GM12878 (cell line): ENCODE results near the gene ARHGEF18. TPM values are rescaled to one million over a fixed set of nuclear protein-coding genes. Genes with fewer than 3 reads are reported as not detected.

Experiments used
- ATAC-seq: fragments of 200-7000 bp; cut with Tn5 transposase; 3 replicates; pipeline ENCODE4 v1.9.1; 2020; ENCODE audit warnings: mild to moderate bottlenecking, moderate library complexity
- BruUV-seq: library from RNA; stranded (reverse); fragments of 400-500 nt; replicated peaks from 2 replicates; lab custom pipeline; 2021; lab: Mats Ljungman, UMichigan
- CTCF ChIA-PET: fragments of 300-600 bp; sonication (Branson Sonifier 250); formaldehyde crosslinking; extraction: SDS; loops from one replicate; lab custom pipeline; 2021; ENCODE audit warnings: inconsistent platforms; lab: Yijun Ruan, JAX
- POLR2A ChIA-PET: fragments of 350-600 bp; formaldehyde crosslinking; extraction: SDS; loops from one replicate; lab custom pipeline; 2021; ENCODE audit warnings: inconsistent platforms; lab: Charles Lee
- RAD21 ChIA-PET: fragments of 300-600 bp; sonication (Branson Sonifier 250); formaldehyde crosslinking; loops from one replicate; lab custom pipeline; 2023; ENCODE audit warnings: antibody characterized with exemption; ENCODE audit not compliant: unreplicated experiment; lab: Charles Lee
- SMC1A ChIA-PET: fragments of 300-600 bp; sonication (Branson Sonifier 250); formaldehyde crosslinking; loops from one replicate; lab custom pipeline; 2023; ENCODE audit not compliant: unreplicated experiment, uncharacterized antibody; lab: Charles Lee
- DNase-seq: peaks from one replicate; pipeline ENCODE4 v3.0.0-alpha.2; 2011; ENCODE audit warnings: low read depth, low spot score
- FAIRE-seq: peaks from 3 replicates; lab custom pipeline; 2011; peaks lifted over from hg19 to GRCh38; lab: Jason Lieb, UNC
- H2AFZ ChIP-seq: 2 replicates; pipeline ENCODE4 v1.6.0; 2011; ENCODE audit warnings: low read depth, low read length, control low read depth; ENCODE audit not compliant: control insufficient read depth
- H3K27ac ChIP-seq: 2 replicates; pipeline ENCODE4 v1.5.1; 2011; ENCODE audit warnings: control low read depth; ENCODE audit not compliant: control insufficient read depth, insufficient read depth
- H3K27me3 ChIP-seq, 2 experiments: replicated peaks in 1 of 2; 2 replicates each; pipeline versions ENCODE4 v1.6.0 to v1.6.1; 2011; ENCODE audit warnings: low read length in 1 of 2; ENCODE audit not compliant: control insufficient read depth in 2 of 2, insufficient read depth in 2 of 2
- H3K36me3 ChIP-seq, 2 experiments: 2 replicates each; pipeline ENCODE4 v1.5.1; 2011; ENCODE audit warnings: low read length in 1 of 2; ENCODE audit not compliant: control insufficient read depth in 2 of 2, insufficient read depth in 2 of 2
- H3K4me1 ChIP-seq: 2 replicates; pipeline ENCODE4 v1.6.1; 2011; ENCODE audit warnings: mild to moderate bottlenecking, low read length, moderate library complexity, mixed read lengths; ENCODE audit not compliant: control insufficient read depth, insufficient read depth
- H3K4me2 ChIP-seq: 2 replicates; pipeline ENCODE4 v1.6.0; 2011; ENCODE audit warnings: control low read depth; ENCODE audit not compliant: control insufficient read depth, insufficient read depth
- H3K4me3 ChIP-seq: fragments of 200-600 bp; sonication (generic); 2 replicates; pipeline ENCODE4 v1.5.1; 2016
- H3K79me2 ChIP-seq: 2 replicates; pipeline ENCODE4 v1.6.0; 2011; ENCODE audit warnings: low read length; ENCODE audit not compliant: control insufficient read depth, insufficient read depth
- H3K9ac ChIP-seq: 2 replicates; pipeline ENCODE4 v1.8.0; 2011; ENCODE audit warnings: low read length, control low read depth, mixed read lengths; ENCODE audit not compliant: control insufficient read depth, insufficient read depth
- H3K9me3 ChIP-seq: replicated peaks from 3 replicates; pipeline ENCODE4 v1.5.1; 2011; ENCODE audit warnings: mild to moderate bottlenecking, low read length; ENCODE audit not compliant: control insufficient read depth, insufficient read depth
- H4K20me1 ChIP-seq: 2 replicates; pipeline ENCODE4 v1.6.0; 2011; ENCODE audit not compliant: control insufficient read depth, insufficient read depth
- FOXK2 ChIP-seq: fragments of 450-650 bp; IDR thresholded peaks from 2 replicates; pipeline ENCODE4 v1.6.1; 2017; ENCODE audit warnings: mild to moderate bottlenecking, moderate library complexity
- KDM1A ChIP-seq: fragments of 200-600 bp; sonication (generic); IDR thresholded peaks from 2 replicates; pipeline ENCODE4 v1.6.1; 2016; ENCODE audit warnings: borderline replicate concordance
- MYC ChIP-seq: IDR thresholded peaks from 2 replicates; pipeline ENCODE4 v1.6.1; 2011; ENCODE audit warnings: mild to moderate bottlenecking, low read length, moderate library complexity, inconsistent platforms; ENCODE audit not compliant: insufficient read depth, insufficient replicate concordance, insufficient read length, severe bottlenecking
- SREBF2 ChIP-seq: IDR thresholded peaks from 2 replicates; pipeline ENCODE4 v1.6.1; 2012; ENCODE audit warnings: mild to moderate bottlenecking, low read length
- SRF ChIP-seq, 2 experiments: IDR thresholded peaks; 2 replicates each; pipeline ENCODE4 v1.6.1; 2011; ENCODE audit warnings: low read depth in 2 of 2, low read length in 2 of 2, mild to moderate bottlenecking in 1 of 2, moderate library complexity in 1 of 2
- ZNF217 ChIP-seq: fragments of 450-650 bp; IDR thresholded peaks from 2 replicates; pipeline ENCODE4 v1.6.1; 2017; ENCODE audit warnings: antibody characterized with exemption, mild to moderate bottlenecking
- WGBS: methylation state at CpG from one replicate; pipeline ENCODE4 v1.1.6; 2016; ENCODE audit warnings: low lambda C conversion rate; ENCODE audit not compliant: insufficient replicate concordance, insufficient coverage; ENCODE audit errors: missing lambda C conversion rate; 5-methylcytosine and 5-hydroxymethylcytosine counted together
- in situ Hi-C: fragments of 300-500 bp; cut with MboI; formaldehyde crosslinking; loops from 9 replicates; pipeline ENCODE4 v1.14.3; 2018; ENCODE audit warnings: mixed read lengths
- intact Hi-C: fragments of 100-400 bp; cut with micrococcal nuclease; formaldehyde crosslinking; loops from one replicate; pipeline ENCODE4 v1.14.2; 2022; ENCODE audit not compliant: unreplicated experiment
- polyA plus RNA-seq, 11 experiments: library from polyadenylated mRNA; depleted of rRNA in 4 of 11; unstranded in 6 of 11; stranded (reverse) in 5 of 11; fragments of >200 nt; fragmentation: Nextera tagmentation in 4 of 11; fragmentation: Illumina TruSeq in 1 of 11; extraction: Ambion mirVana in 4 of 11; extraction: Trizol in 1 of 11; gene quantifications; 1 replicate in 1 of 11; 2 replicates in 10 of 11; pipeline versions ENCODE4 v1.2.1 to v1.2.3, GENCODE V29; 2011 to 2016; ENCODE audit warnings: inconsistent platforms in 2 of 11, missing spikeins in 2 of 11, low read depth in 1 of 11
- total RNA-seq, 4 experiments: library from RNA; depleted of rRNA in 3 of 4; stranded (reverse); fragments of >200 nt in 3 of 4; fragmentation: Illumina TruSeq in 1 of 4; extraction: Trizol in 1 of 4; gene quantifications; 2 replicates each; pipeline versions ENCODE4 v1.2.1 to v1.2.3, GENCODE V29; 2013 to 2021
- TF ChIP-seq, protein P1 (sequence below): fragments of 450-650 bp; IDR thresholded peaks from 2 replicates; pipeline ENCODE4 v1.6.1; 2017; ENCODE audit warnings: mild to moderate bottlenecking, moderate library complexity
- TF ChIP-seq, protein P2 (sequence below): fragments of 450-650 bp; IDR thresholded peaks from 2 replicates; pipeline ENCODE4 v1.6.1; 2017; ENCODE audit warnings: mild to moderate bottlenecking, moderate library complexity
- TF ChIP-seq, protein P3 (sequence below): fragments of 450-650 bp; IDR thresholded peaks from 2 replicates; pipeline ENCODE4 v1.6.1; 2016; ENCODE audit warnings: mild to moderate bottlenecking
- TF ChIP-seq, protein P4 (sequence below): fragments of 450-650 bp; formaldehyde crosslinking; IDR thresholded peaks from 2 replicates; pipeline ENCODE4 v1.4.0; 2022; ENCODE audit warnings: mild to moderate bottlenecking, moderate library complexity

Gene ARHGEF18
- total and polyA plus RNA-seq, 10 of the 15 experiments (the other 5 are each of a cell fraction or from before 2014, with no cell fraction given), result 0.31 to 32.3 (median 13.4) TPM

DNA sequence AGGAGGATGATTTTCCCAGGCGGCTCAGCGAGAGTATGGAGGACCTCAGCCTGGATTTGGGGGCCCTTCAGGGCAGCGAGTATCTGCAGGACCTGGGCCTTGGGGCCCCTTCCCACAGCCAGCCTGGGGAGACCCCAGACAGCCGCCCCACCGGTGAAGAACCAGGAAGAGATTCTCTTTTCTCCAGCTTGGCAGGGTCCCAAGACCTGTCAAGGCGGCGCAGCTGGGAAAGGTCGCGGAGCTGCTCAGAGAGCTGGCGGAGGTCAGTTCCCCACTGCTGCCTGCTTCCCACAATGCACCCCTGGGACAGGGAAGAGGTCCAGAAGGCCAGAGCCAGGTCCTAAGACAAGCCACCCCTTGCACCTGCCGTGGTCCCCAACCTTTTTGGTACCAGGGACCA lies 24.1 kb downstream of the ARHGEF18 start:
- ChIA-PET POLR2A (interaction anchor here (0.7 kb wide), 1 partner anchor 166 kb away, joined by 5 read pairs; no protein-coding TSS in a partner anchor), SMC1A (interaction anchor here (0.7 kb wide), 1 partner anchor 29 kb away, joined by 4 read pairs; no protein-coding TSS in a partner anchor), RAD21 (no interaction called here), CTCF (interaction anchor here (0.9 to 1.3 kb wide), 3 partner anchors 18 to 87 kb away, joined by 3 to 5 read pairs (median 3); no protein-coding TSS in a partner anchor)
- Histone ChIP-seq H3K4me2 (no peak overlapping the region), H3K4me3 (no peak overlapping the region), H3K36me3 (no peaks in the 10 kb centered on the region; a peak in 2 of 4 replicates), H3K9ac (no peak overlapping the region), H3K9me3 (no peaks in the 10 kb centered on the region), H3K27ac (no peak overlapping the region), H4K20me1 (no peaks in the 10 kb centered on the region), H3K79me2 (no peaks in the 10 kb centered on the region), H2AFZ (no peak overlapping the region), H3K4me1 (no peaks in the 10 kb centered on the region), H3K27me3 (no peaks in the 10 kb centered on the region)
- 83% methylated on average over 11 of the region's 11 CpGs for WGBS
- intact Hi-C loops, result no loop called here
- TF ChIP-seq ZNF217 (no peak), MYC (no peak), KDM1A (no peak), SRF (IDR thresholded peaks at IDR 0.05; ENCODE audit: low read depth in 2 of 2, low read length in 2 of 2) (no peak), SREBF2 (no peak), FOXK2 (no peak)
- TF ChIP-seq, protein P1, sequence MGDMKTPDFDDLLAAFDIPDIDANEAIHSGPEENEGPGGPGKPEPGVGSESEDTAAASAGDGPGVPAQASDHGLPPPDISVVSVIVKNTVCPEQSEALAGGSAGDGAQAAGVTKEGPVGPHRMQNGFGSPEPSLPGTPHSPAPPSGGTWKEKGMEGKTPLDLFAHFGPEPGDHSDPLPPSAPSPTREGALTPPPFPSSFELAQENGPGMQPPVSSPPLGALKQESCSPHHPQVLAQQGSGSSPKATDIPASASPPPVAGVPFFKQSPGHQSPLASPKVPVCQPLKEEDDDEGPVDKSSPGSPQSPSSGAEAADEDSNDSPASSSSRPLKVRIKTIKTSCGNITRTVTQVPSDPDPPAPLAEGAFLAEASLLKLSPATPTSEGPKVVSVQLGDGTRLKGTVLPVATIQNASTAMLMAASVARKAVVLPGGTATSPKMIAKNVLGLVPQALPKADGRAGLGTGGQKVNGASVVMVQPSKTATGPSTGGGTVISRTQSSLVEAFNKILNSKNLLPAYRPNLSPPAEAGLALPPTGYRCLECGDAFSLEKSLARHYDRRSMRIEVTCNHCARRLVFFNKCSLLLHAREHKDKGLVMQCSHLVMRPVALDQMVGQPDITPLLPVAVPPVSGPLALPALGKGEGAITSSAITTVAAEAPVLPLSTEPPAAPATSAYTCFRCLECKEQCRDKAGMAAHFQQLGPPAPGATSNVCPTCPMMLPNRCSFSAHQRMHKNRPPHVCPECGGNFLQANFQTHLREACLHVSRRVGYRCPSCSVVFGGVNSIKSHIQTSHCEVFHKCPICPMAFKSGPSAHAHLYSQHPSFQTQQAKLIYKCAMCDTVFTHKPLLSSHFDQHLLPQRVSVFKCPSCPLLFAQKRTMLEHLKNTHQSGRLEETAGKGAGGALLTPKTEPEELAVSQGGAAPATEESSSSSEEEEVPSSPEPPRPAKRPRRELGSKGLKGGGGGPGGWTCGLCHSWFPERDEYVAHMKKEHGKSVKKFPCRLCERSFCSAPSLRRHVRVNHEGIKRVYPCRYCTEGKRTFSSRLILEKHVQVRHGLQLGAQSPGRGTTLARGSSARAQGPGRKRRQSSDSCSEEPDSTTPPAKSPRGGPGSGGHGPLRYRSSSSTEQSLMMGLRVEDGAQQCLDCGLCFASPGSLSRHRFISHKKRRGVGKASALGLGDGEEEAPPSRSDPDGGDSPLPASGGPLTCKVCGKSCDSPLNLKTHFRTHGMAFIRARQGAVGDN, result no peak
- TF ChIP-seq, protein P2, sequence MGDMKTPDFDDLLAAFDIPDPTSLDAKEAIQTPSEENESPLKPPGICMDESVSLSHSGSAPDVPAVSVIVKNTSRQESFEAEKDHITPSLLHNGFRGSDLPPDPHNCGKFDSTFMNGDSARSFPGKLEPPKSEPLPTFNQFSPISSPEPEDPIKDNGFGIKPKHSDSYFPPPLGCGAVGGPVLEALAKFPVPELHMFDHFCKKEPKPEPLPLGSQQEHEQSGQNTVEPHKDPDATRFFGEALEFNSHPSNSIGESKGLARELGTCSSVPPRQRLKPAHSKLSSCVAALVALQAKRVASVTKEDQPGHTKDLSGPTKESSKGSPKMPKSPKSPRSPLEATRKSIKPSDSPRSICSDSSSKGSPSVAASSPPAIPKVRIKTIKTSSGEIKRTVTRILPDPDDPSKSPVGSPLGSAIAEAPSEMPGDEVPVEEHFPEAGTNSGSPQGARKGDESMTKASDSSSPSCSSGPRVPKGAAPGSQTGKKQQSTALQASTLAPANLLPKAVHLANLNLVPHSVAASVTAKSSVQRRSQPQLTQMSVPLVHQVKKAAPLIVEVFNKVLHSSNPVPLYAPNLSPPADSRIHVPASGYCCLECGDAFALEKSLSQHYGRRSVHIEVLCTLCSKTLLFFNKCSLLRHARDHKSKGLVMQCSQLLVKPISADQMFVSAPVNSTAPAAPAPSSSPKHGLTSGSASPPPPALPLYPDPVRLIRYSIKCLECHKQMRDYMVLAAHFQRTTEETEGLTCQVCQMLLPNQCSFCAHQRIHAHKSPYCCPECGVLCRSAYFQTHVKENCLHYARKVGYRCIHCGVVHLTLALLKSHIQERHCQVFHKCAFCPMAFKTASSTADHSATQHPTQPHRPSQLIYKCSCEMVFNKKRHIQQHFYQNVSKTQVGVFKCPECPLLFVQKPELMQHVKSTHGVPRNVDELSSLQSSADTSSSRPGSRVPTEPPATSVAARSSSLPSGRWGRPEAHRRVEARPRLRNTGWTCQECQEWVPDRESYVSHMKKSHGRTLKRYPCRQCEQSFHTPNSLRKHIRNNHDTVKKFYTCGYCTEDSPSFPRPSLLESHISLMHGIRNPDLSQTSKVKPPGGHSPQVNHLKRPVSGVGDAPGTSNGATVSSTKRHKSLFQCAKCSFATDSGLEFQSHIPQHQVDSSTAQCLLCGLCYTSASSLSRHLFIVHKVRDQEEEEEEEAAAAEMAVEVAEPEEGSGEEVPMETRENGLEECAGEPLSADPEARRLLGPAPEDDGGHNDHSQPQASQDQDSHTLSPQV, result no peak
- TF ChIP-seq, protein P3, sequence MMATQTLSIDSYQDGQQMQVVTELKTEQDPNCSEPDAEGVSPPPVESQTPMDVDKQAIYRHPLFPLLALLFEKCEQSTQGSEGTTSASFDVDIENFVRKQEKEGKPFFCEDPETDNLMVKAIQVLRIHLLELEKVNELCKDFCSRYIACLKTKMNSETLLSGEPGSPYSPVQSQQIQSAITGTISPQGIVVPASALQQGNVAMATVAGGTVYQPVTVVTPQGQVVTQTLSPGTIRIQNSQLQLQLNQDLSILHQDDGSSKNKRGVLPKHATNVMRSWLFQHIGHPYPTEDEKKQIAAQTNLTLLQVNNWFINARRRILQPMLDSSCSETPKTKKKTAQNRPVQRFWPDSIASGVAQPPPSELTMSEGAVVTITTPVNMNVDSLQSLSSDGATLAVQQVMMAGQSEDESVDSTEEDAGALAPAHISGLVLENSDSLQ, result no peak
- TF ChIP-seq, protein P4, sequence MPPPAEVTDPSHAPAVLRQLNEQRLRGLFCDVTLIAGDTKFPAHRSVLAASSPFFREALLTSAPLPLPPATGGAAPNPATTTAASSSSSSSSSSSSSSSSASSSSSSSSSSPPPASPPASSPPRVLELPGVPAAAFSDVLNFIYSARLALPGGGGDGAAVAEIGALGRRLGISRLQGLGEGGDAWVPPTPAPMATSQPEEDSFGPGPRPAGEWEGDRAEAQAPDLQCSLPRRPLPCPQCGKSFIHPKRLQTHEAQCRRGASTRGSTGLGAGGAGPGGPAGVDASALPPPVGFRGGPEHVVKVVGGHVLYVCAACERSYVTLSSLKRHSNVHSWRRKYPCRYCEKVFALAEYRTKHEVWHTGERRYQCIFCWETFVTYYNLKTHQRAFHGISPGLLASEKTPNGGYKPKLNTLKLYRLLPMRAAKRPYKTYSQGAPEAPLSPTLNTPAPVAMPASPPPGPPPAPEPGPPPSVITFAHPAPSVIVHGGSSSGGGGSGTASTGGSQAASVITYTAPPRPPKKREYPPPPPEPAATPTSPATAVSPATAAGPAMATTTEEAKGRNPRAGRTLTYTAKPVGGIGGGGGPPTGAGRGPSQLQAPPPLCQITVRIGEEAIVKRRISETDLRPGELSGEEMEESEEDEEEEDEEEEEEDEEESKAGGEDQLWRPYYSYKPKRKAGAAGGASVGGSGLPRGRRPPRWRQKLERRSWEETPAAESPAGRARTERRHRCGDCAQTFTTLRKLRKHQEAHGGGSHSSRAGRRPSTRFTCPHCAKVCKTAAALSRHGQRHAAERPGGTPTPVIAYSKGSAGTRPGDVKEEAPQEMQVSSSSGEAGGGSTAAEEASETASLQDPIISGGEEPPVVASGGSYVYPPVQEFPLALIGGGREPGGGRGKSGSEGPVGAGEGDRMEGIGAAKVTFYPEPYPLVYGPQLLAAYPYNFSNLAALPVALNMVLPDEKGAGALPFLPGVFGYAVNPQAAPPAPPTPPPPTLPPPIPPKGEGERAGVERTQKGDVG (CRISPR knock-in tag), result no peak
- no peak for DNase-seq
- no TSS peak for BruUV-seq
- no peak for FAIRE-seq
- in situ Hi-C loops, result no loop called here
- ATAC-seq, result no peak
